Endothelial cell of umbilical vein (primary cell): ENCODE results near the gene KLF4. TPM values are rescaled to one million over a fixed set of nuclear protein-coding genes. Genes with fewer than 3 reads are reported as not detected.

Source experiments
- BruUV-seq: library from RNA; stranded (reverse); fragments of 400-500 nt; replicated peaks from 2 replicates; lab custom pipeline; 2021; lab: Mats Ljungman, UMichigan
- CTCF ChIA-PET: fragments of 300-600, 350-600 bp; sonication (Branson Sonifier 250); formaldehyde crosslinking; loops from one replicate; lab custom pipeline; 2021; ENCODE audit warnings: antibody characterized with exemption, inconsistent platforms; lab: Charles Lee
- POLR2A ChIA-PET: fragments of 300-600, 350-600 bp; sonication (Branson Sonifier 250); formaldehyde crosslinking; loops from one replicate; lab custom pipeline; 2021; ENCODE audit warnings: antibody characterized with exemption, inconsistent platforms; lab: Charles Lee
- DNase-seq: peaks from one replicate; pipeline ENCODE4 v3.0.0-alpha.2; 2011; ENCODE audit warnings: low read depth, low spot score
- FAIRE-seq: peaks from 2 replicates; lab custom pipeline; 2011; peaks lifted over from hg19 to GRCh38; lab: Jason Lieb, UNC
- H2AFZ ChIP-seq: 2 replicates; pipeline ENCODE4 v1.6.0; 2012; ENCODE audit warnings: low read depth, low read length, control low read depth, inconsistent platforms
- H3K27ac ChIP-seq: 2 replicates; pipeline ENCODE4 v1.5.1; 2011; ENCODE audit warnings: low read depth, mild to moderate bottlenecking, control low read depth, low read length, moderate library complexity; ENCODE audit not compliant: insufficient read depth
- H3K27me3 ChIP-seq, 2 experiments: 2 replicates each; pipeline versions ENCODE4 v1.6.0 to v1.6.1; 2011; ENCODE audit warnings: low read length in 2 of 2, mixed read lengths in 1 of 2; ENCODE audit not compliant: control insufficient read depth in 2 of 2, insufficient read depth in 2 of 2
- H3K36me3 ChIP-seq, 2 experiments: 2 replicates in 1 of 2; 3 replicates in 1 of 2; pipeline ENCODE4 v1.5.1; 2011; ENCODE audit warnings: low read length in 2 of 2, mild to moderate bottlenecking in 1 of 2, moderate library complexity in 1 of 2; ENCODE audit not compliant: control insufficient read depth in 2 of 2, insufficient read depth in 2 of 2; ENCODE audit errors: extremely low read depth in 1 of 2
- H3K4me1 ChIP-seq: 3 replicates; pipeline ENCODE4 v1.5.1; 2011; ENCODE audit warnings: mild to moderate bottlenecking, low read length; ENCODE audit not compliant: control insufficient read depth, insufficient read depth; ENCODE audit errors: extremely low read depth
- H3K4me2 ChIP-seq: 2 replicates; pipeline ENCODE4 v1.6.1; 2011; ENCODE audit warnings: low read length, control low read depth, mixed read lengths; ENCODE audit not compliant: insufficient read depth
- H3K4me3 ChIP-seq, 3 experiments: fragments of 200-600 bp in 1 of 3; sonication (generic), shearing (Covaris generic) in 1 of 3; replicated peaks in 1 of 3; 2 replicates each; pipeline ENCODE4 v1.5.1; 2011 to 2016; ENCODE audit warnings: control low read depth in 3 of 3, low read length in 3 of 3, mild to moderate bottlenecking in 2 of 3, inconsistent platforms in 1 of 3, low read depth in 1 of 3, moderate library complexity in 1 of 3; ENCODE audit not compliant: insufficient read depth in 1 of 3
- H3K79me2 ChIP-seq: 2 replicates; pipeline ENCODE4 v1.6.0; 2012; ENCODE audit warnings: low read length, inconsistent platforms; ENCODE audit not compliant: control insufficient read depth, insufficient read depth
- H3K9ac ChIP-seq: replicated peaks from 2 replicates; pipeline ENCODE3; 2011; ENCODE audit warnings: low read length, control low read depth; ENCODE audit not compliant: insufficient read depth; ENCODE audit errors: extremely low read depth
- H3K9me1 ChIP-seq: replicated peaks from 3 replicates; pipeline ENCODE4 v1.6.0; 2011; ENCODE audit warnings: mild to moderate bottlenecking, low read length; ENCODE audit not compliant: control insufficient read depth, insufficient read depth; ENCODE audit errors: extremely low read depth
- H3K9me3 ChIP-seq: replicated peaks from 2 replicates; pipeline ENCODE4 v1.5.1; 2012; ENCODE audit warnings: low read length, inconsistent platforms; ENCODE audit not compliant: control insufficient read depth, insufficient read depth
- H4K20me1 ChIP-seq: replicated peaks from 2 replicates; pipeline ENCODE3; 2011; ENCODE audit warnings: mild to moderate bottlenecking, low read length; ENCODE audit not compliant: control insufficient read depth, insufficient read depth; ENCODE audit errors: extremely low read depth
- FOS ChIP-seq: IDR thresholded peaks from 2 replicates; pipeline ENCODE4 v1.6.1; 2011; ENCODE audit warnings: mild to moderate bottlenecking, low read length, moderate library complexity, borderline replicate concordance; ENCODE audit not compliant: insufficient read depth
- GATA2 ChIP-seq: IDR thresholded peaks from 2 replicates; pipeline ENCODE4 v1.7.0; 2011; ENCODE audit warnings: low read depth, mild to moderate bottlenecking, moderate library complexity, mixed read lengths, low read length; ENCODE audit not compliant: insufficient read length, insufficient read depth
- JUN ChIP-seq: IDR thresholded peaks from 2 replicates; pipeline ENCODE4 v1.6.1; 2011; ENCODE audit warnings: borderline replicate concordance, low read depth; ENCODE audit not compliant: insufficient read length, insufficient read depth
- MYC ChIP-seq: IDR thresholded peaks from one replicate; pipeline ENCODE4 v1.6.1; 2011; ENCODE audit warnings: mild to moderate bottlenecking, low read depth, low read length
- dilution Hi-C: fragments of 300-500 bp; cut with MboI; formaldehyde crosslinking; loops from one replicate; pipeline ENCODE4 v1.15.0; 2019; ENCODE audit warnings: low sequenced_read_pairs; ENCODE audit not compliant: extremely low pct_ligation_motif_present
- intact Hi-C: fragments of 100-400 bp; cut with micrococcal nuclease; formaldehyde crosslinking; loops from one replicate; pipeline ENCODE4 v1.10.0; 2022
- polyA plus RNA-seq, 4 experiments: library from polyadenylated mRNA; depleted of rRNA in 3 of 4; stranded (reverse) in 3 of 4; unstranded in 1 of 4; fragments of >200 nt; gene quantifications; 2 replicates each; pipeline versions ENCODE4 v1.2.1 to v1.2.3, GENCODE V29; 2011 to 2012; ENCODE audit warnings: missing spikeins in 1 of 4
- total RNA-seq: library from RNA; stranded (reverse); gene quantifications from 2 replicates; pipeline ENCODE4 v1.2.3, GENCODE V29; 2021
- TF ChIP-seq, protein P1 (sequence below), 2 donors: IDR thresholded peaks; 1 replicate in 1 of 2; 2 replicates in 1 of 2; pipeline ENCODE4 v1.5.1; 2011; ENCODE audit warnings: low read length in 2 of 2, mild to moderate bottlenecking in 2 of 2, moderate library complexity in 2 of 2, control low read depth in 1 of 2, inconsistent platforms in 1 of 2, low read depth in 1 of 2; ENCODE audit not compliant: insufficient read depth in 1 of 2; ENCODE audit errors: extremely low read depth in 1 of 2

The KLF4 gene
- total and polyA plus RNA-seq, 2 donors (not counting 3 experiments of a cell fraction or from before 2014, with no cell fraction given): 1.5 to 2.4 TPM

DNA sequence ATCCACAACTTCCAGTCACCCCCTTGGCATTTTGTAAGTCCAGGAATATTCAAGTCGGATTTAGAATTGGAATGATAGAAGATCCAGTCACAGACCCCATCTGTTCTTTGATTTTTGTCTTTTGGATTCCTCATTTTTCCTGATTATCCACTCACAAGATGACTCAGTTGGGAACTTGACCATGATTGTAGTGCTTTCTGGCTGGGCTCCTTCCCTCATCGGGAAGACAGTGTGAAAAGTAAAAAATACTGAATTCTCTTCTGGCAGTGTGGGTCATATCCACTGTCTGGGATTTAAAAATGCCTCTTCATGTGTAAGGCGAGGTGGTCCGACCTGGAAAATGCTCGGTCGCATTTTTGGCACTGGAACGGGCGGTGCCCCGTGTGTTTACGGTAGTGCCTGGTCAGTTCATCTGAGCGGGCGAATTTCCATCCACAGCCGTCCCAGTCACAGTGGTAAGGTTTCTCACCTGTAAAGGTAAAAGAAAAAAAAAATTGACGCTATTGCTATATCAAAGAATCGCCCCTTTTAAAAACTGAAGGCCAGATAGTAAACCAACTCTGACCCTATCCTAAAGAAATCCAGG lies 4.0 kb downstream of the KLF4 start:
- no peaks in the 10 kb centered on the region for H3K9me3 ChIP-seq
- intact Hi-C loops: loop anchor here (5.0 to 10.0 kb wide), 2 partner anchors 992 to 1629 kb away; partner anchors contain the start of gene TMEM245
- DNase-seq (no peak), FAIRE-seq (peak; percentile 15)
- no peaks in the 10 kb centered on the region for H3K79me2 ChIP-seq
- TF ChIP-seq GATA2 (no peak), FOS (peak; percentile 28)
- no peak overlapping the region for H3K27ac ChIP-seq
- no peak overlapping the region for H2AFZ ChIP-seq
- dilution Hi-C loops: no loop called here
- H3K9ac ChIP-seq: no peak overlapping the region
- peaks cover 11% of the 10 kb centered on the region for H3K4me1 ChIP-seq
- H4K20me1 ChIP-seq: no peaks in the 10 kb centered on the region
- no peak overlapping the region for H3K4me3 ChIP-seq
- H3K36me3 ChIP-seq: no peaks in the 10 kb centered on the region
- H3K4me2 ChIP-seq: no peak overlapping the region
- ChIA-PET CTCF (no interaction called here), POLR2A (no interaction called here)
- peaks cover 3 to 8% of the 10 kb centered on the region in 2 experiments for H3K27me3 ChIP-seq
- no peaks in the 10 kb centered on the region for H3K9me1 ChIP-seq
- no TSS peak for BruUV-seq

GRCh38 chr9:107484117-107484723 lies 5.3 kb downstream of the KLF4 start:
- TF ChIP-seq FOS (no peak), MYC (no peak), JUN (no peak)
- TF ChIP-seq, protein P1, sequence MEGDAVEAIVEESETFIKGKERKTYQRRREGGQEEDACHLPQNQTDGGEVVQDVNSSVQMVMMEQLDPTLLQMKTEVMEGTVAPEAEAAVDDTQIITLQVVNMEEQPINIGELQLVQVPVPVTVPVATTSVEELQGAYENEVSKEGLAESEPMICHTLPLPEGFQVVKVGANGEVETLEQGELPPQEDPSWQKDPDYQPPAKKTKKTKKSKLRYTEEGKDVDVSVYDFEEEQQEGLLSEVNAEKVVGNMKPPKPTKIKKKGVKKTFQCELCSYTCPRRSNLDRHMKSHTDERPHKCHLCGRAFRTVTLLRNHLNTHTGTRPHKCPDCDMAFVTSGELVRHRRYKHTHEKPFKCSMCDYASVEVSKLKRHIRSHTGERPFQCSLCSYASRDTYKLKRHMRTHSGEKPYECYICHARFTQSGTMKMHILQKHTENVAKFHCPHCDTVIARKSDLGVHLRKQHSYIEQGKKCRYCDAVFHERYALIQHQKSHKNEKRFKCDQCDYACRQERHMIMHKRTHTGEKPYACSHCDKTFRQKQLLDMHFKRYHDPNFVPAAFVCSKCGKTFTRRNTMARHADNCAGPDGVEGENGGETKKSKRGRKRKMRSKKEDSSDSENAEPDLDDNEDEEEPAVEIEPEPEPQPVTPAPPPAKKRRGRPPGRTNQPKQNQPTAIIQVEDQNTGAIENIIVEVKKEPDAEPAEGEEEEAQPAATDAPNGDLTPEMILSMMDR (IDR thresholded peaks at IDR 0.05; ENCODE audit: extremely low read depth in 1 of 2, insufficient read depth in 1 of 2, low read depth in 1 of 2, low read length in 2 of 2): peak; percentile 36 to 45
- Histone ChIP-seq H2AFZ (no peak overlapping the region), H3K4me3 (no peak overlapping the region), H3K4me1 (peaks cover 8% of the 10 kb centered on the region), H3K9me1 (no peaks in the 10 kb centered on the region), H4K20me1 (no peaks in the 10 kb centered on the region), H3K4me2 (no peak overlapping the region), H3K9me3 (no peaks in the 10 kb centered on the region), H3K27ac (no peak overlapping the region), H3K36me3 (no peaks in the 10 kb centered on the region), H3K27me3 (peaks cover 3 to 8% of the 10 kb centered on the region in 2 experiments), H3K79me2 (no peaks in the 10 kb centered on the region), H3K9ac (no peak overlapping the region)
- POLR2A ChIA-PET: no interaction called here
- peak; percentile 84 for DNase-seq
- dilution Hi-C loops: no loop called here
- intact Hi-C loops: loop anchor here (1.0 to 10.0 kb wide), 4 partner anchors 788 to 1631 kb away; partner anchors contain the start of gene TMEM245
- no TSS peak for BruUV-seq
- peak; percentile 77 for FAIRE-seq
- CTCF ChIA-PET: interaction anchor here (0.6 to 2.9 kb wide), 31 partner anchors 10 to 1330 kb away, joined by 3 to 48 read pairs (median 4); no protein-coding TSS in a partner anchor
